Peyer's patch (tissue), 4 donors: ENCODE data around the gene NPPC. TPM values are rescaled to one million over a fixed set of nuclear protein-coding genes. Genes with fewer than 3 reads are reported as not detected.

Source experiments
- DNase-seq, 3 donors: peaks; one replicate each; pipeline ENCODE4 v3.0.0-alpha.2; 2017 to 2019
- H3K27ac ChIP-seq, 4 donors: fragments of 200-600 bp; sonication (generic); one replicate each; pipeline ENCODE4 v1.5.1; 2016 to 2019
- H3K27me3 ChIP-seq, 2 donors: fragments of 200-600 bp; sonication (generic); one replicate each; pipeline ENCODE4 v1.5.1; 2019
- H3K36me3 ChIP-seq, 3 donors: fragments of 200-600 bp; sonication (generic); one replicate each; pipeline ENCODE4 v1.5.1; 2016 to 2019
- H3K4me1 ChIP-seq, 4 donors: fragments of 200-600 bp; sonication (generic); one replicate each; pipeline ENCODE4 v1.5.1; 2016 to 2019
- H3K4me3 ChIP-seq, 4 donors: fragments of 200-600 bp; sonication (generic); 1 replicate in 3 of 4; 2 replicates in 1 of 4; pipeline ENCODE4 v1.5.1; 2016 to 2019; ENCODE audit warnings: mild to moderate bottlenecking in 1 of 4
- H3K9me3 ChIP-seq, 4 donors: fragments of 200-600 bp; sonication (generic); one replicate each; pipeline ENCODE4 v1.5.1; 2016 to 2019; ENCODE audit warnings: mild to moderate bottlenecking in 1 of 4
- POLR2A ChIP-seq, 2 donors: fragments of 450-650 bp; IDR thresholded peaks; one replicate each; pipeline ENCODE4 v1.5.1; 2017; ENCODE audit warnings: antibody characterized with exemption in 2 of 2, mild to moderate bottlenecking in 2 of 2, moderate library complexity in 2 of 2
- total RNA-seq, 4 donors: library from RNA; depleted of rRNA; stranded (reverse); fragments of >200 nt; gene quantifications; one replicate each; pipeline ENCODE4 v1.1.0, GENCODE V29; 2016
- TF ChIP-seq, protein P1 (sequence below), 6 experiments: fragments of 450-650 bp in 4 of 6; fragments of 200-600 bp in 2 of 6; sonication (generic) in 1 of 6; IDR thresholded peaks; one replicate each; pipeline ENCODE4 v1.5.1; 2017 to 2019; ENCODE audit warnings: antibody characterized with exemption in 6 of 6, mild to moderate bottlenecking in 3 of 6, moderate library complexity in 1 of 6

NPPC gene, protein sequence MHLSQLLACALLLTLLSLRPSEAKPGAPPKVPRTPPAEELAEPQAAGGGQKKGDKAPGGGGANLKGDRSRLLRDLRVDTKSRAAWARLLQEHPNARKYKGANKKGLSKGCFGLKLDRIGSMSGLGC
- total RNA-seq = not detected

DNA sequence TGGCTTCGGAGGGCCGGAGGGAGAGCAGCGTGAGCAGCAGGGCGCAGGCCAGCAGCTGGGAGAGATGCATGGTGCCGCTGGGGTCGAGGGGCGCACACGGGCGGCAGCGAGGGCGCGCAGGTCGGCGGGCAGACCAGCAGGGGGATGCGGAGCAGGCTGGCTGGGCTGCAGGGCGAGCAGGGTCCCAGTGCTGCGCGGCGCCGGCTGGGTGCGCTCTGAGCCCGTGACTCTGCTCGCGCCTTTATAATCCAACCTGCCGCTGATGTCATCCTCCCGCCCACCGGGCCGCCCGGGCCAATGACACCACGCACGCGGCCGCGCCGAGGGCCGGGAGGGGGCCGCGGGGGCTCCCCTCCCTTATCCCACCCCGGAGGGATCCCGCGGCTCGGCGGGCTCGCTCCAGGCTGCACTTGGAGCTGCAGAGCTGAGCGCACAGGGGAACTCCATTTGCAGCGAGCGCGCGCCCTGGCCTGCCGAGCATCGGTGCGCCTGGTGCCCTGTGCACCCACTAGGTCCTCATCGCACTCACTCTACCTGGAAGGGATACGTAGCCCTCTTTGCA, at the start of gene NPPC:
NPPC (minus strand) TSS at position 217 of the 562 bp plus-strand sequence; CDS start at position 70, 147 bp downstream.
- H3K27me3 ChIP-seq = peaks cover 0 to 25% of the 10 kb centered on the region in 2 donors
- no peak within 1 kb of the TSS for H3K27ac ChIP-seq
- H3K4me1 ChIP-seq = peaks cover 3 to 25% (median 20%) of the 10 kb centered on the region in 4 donors
- H3K36me3 ChIP-seq = no peaks in the 10 kb centered on the region
- no peaks in the 10 kb centered on the region for H3K9me3 ChIP-seq
- TF ChIP-seq, protein P1, sequence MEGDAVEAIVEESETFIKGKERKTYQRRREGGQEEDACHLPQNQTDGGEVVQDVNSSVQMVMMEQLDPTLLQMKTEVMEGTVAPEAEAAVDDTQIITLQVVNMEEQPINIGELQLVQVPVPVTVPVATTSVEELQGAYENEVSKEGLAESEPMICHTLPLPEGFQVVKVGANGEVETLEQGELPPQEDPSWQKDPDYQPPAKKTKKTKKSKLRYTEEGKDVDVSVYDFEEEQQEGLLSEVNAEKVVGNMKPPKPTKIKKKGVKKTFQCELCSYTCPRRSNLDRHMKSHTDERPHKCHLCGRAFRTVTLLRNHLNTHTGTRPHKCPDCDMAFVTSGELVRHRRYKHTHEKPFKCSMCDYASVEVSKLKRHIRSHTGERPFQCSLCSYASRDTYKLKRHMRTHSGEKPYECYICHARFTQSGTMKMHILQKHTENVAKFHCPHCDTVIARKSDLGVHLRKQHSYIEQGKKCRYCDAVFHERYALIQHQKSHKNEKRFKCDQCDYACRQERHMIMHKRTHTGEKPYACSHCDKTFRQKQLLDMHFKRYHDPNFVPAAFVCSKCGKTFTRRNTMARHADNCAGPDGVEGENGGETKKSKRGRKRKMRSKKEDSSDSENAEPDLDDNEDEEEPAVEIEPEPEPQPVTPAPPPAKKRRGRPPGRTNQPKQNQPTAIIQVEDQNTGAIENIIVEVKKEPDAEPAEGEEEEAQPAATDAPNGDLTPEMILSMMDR (IDR thresholded peaks at IDR 0.05) = peak in 1 of 6 experiments; percentile 15
- TF ChIP-seq POLR2A (IDR thresholded peaks at IDR 0.05) = no peak
- peak in 2 of 3 donors; percentile 43 to 62 for DNase-seq
- peak within 1 kb of the TSS; percentile 10 to 49 (median 44) for H3K4me3 ChIP-seq

DNA sequence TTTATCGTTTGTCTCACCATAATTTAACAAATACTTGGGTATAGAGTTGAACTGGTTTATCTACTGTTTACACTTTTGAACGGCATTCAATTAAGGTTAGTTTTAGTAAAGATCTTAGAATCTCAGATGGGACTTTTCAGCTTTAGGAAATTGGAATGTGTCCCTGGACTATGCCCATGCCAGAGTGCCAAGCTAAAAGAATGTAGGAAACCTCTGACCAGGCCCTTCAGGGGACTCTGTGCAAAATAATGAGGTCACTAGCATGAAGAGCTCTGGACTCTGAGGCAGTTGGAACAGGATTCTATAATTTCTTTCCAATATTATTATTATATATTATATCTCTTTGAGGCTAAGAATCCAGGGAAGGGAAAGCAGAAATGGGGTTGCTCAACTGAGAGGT, 48.8 kb upstream of the NPPC start:
- TF ChIP-seq POLR2A (IDR thresholded peaks at IDR 0.05) = no peak
- TF ChIP-seq, protein P1 (IDR thresholded peaks at IDR 0.05) = no peak
- Histone ChIP-seq H3K9me3 (no peaks in the 10 kb centered on the region), H3K27ac (no peak overlapping the region), H3K4me1 (no peaks in the 10 kb centered on the region), H3K36me3 (no peaks in the 10 kb centered on the region), H3K27me3 (no peaks in the 10 kb centered on the region), H3K4me3 (no peak overlapping the region)
- DNase-seq = no peak

DNA sequence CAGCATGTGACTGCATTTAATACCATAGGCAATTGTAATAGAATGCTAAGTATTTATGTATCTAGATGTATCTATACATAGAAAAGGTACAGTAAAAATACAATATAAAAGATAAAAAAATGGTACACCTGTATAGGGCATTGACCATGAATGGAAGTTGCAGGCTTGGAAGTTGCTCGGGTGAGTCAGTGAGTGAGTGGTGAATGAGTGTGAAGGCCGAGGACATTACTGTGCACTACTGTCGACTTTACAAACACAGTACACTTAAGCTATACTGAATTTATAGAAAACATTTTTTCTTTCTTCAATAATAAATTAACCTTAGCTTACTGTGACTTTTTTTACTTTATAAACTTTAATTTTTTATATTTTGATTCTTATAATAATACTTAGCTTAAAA, 44.3 kb upstream of the NPPC start:
- no peaks in the 10 kb centered on the region for H3K36me3 ChIP-seq
- H3K27me3 ChIP-seq = no peaks in the 10 kb centered on the region
- DNase-seq = no peak
- H3K9me3 ChIP-seq = no peaks in the 10 kb centered on the region
- no peaks in the 10 kb centered on the region for H3K4me1 ChIP-seq
- TF ChIP-seq, protein P1 (IDR thresholded peaks at IDR 0.05) = no peak
- TF ChIP-seq POLR2A (IDR thresholded peaks at IDR 0.05) = no peak
- H3K27ac ChIP-seq = no peak overlapping the region
- H3K4me3 ChIP-seq = no peak overlapping the region

DNA sequence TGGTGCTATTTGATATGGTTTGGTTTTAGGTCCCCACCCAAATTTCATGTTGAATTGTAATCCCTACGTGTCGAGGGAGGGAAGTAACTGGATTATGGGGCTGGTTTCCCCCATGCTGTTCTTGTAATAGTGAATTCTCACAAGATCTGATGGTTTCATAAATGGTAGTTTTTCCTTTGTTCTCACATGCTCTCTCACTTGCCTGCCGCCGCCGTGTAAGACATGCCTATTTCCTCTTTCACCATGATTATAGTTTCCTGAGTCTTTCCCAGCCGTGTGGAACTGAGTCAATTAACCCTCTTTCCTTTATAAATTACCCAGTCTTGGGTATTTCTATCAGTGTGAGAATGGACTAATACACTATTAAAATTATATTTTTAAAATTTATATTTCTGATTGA, 42.6 kb upstream of the NPPC start:
- H3K27me3 ChIP-seq = no peaks in the 10 kb centered on the region
- H3K4me1 ChIP-seq = no peaks in the 10 kb centered on the region
- H3K27ac ChIP-seq = no peak overlapping the region
- no peaks in the 10 kb centered on the region for H3K9me3 ChIP-seq
- no peak for DNase-seq
- no peak overlapping the region for H3K4me3 ChIP-seq
- no peaks in the 10 kb centered on the region for H3K36me3 ChIP-seq
- TF ChIP-seq, protein P1 (IDR thresholded peaks at IDR 0.05) = no peak

DNA sequence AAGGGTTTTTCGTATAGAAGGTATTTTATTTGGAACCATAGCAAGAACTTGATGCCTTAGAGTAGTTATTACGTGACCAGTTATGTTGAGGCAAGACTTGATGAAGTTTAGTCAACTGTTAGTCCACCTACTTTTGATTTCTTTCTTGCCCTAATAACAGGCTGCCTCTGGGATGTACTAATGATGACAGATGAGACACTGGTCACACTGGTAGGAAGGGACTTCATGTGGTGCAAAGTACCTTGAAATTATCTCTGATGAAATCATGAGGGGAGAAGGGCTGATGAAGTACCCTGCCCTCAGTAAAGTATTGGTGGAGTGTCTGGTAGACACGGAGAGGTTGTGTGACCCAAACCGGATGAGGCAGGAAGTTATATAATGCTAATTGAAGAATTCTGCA, 40.7 kb upstream of the NPPC start:
- no peaks in the 10 kb centered on the region for H3K27me3 ChIP-seq
- TF ChIP-seq, protein P1 (IDR thresholded peaks at IDR 0.05) = no peak
- no peak for TF ChIP-seq POLR2A (IDR thresholded peaks at IDR 0.05)
- no peak overlapping the region for H3K4me3 ChIP-seq
- no peak overlapping the region for H3K27ac ChIP-seq
- H3K36me3 ChIP-seq = no peaks in the 10 kb centered on the region
- H3K4me1 ChIP-seq = peaks cover 0 to 12% (median 0%) of the 10 kb centered on the region in 4 donors
- no peaks in the 10 kb centered on the region for H3K9me3 ChIP-seq
- no peak for DNase-seq
